HG03064 (cell line): Measurements from ENCODE around the gene FEN1.

Experiments
- ATAC-seq: cut with Tn5 transposase; IDR thresholded peaks from one replicate; pipeline ENCODE4 v1.9.1; 2021; ENCODE audit warnings: low read depth; ENCODE audit not compliant: unreplicated experiment

Gene FEN1

GRCh38 chr11:61793083-61793828 lies 545 bp downstream of the FEN1 start:
- ATAC-seq, result no peak

- ATAC-seq, result no peak
Observed at GRCh38 chr11:61793829-61794204, 1.1 kb downstream of the FEN1 start.

- no peak for ATAC-seq
Observed at GRCh38 chr11:61794579-61794978, 1.9 kb downstream of the FEN1 start.

- ATAC-seq, result no peak
Observed at GRCh38 chr11:61795459-61795858, 2.7 kb downstream of the FEN1 start.

GRCh38 chr11:61795876-61796526 lies 3.3 kb downstream of the FEN1 start:
- no peak for ATAC-seq

GRCh38 chr11:61797263-61797944 lies 4.7 kb downstream of the FEN1 start:
- no peak for ATAC-seq

- no peak for ATAC-seq
Observed at GRCh38 chr11:61799665-61800284, 7.1 kb downstream of the FEN1 start.

- ATAC-seq, result no peak
Observed at GRCh38 chr11:61800331-61801281, 7.9 kb downstream of the FEN1 start.

GRCh38 chr11:61802605-61803004 lies 9.9 kb downstream of the FEN1 start:
- no peak for ATAC-seq

GRCh38 chr11:61803889-61804647 lies 11.4 kb downstream of the FEN1 start:
- no peak for ATAC-seq

GRCh38 chr11:61805146-61805545 lies 12.4 kb downstream of the FEN1 start:
- ATAC-seq, result no peak

GRCh38 chr11:61806785-61807184 lies 14.1 kb downstream of the FEN1 start:
- ATAC-seq, result no peak

- no peak for ATAC-seq
Observed at GRCh38 chr11:61810671-61811175, 18.0 kb downstream of the FEN1 start.

GRCh38 chr11:61811831-61812230 lies 19.1 kb downstream of the FEN1 start:
- no peak for ATAC-seq

- ATAC-seq, result no peak
Observed at GRCh38 chr11:61812736-61813411, 20.2 kb downstream of the FEN1 start.

- no peak for ATAC-seq
Observed at GRCh38 chr11:61814247-61814957, 21.7 kb downstream of the FEN1 start.

GRCh38 chr11:61814958-61815789 lies 22.5 kb downstream of the FEN1 start:
- ATAC-seq, result peak; percentile 50
